Measurements from ENCODE around the gene SERINC2. TPM values are rescaled to one million over a fixed set of nuclear protein-coding genes. Genes with fewer than 3 reads are reported as not detected.

The SERINC2 gene
- total RNA-seq, 1 experiment from 2014 or later, result 67.7 TPM

- CTCF ChIA-PET, result interaction anchor here (0.6 to 0.7 kb wide), 2 partner anchors 29 to 1308 kb away, joined by 3 read pairs; no protein-coding TSS in a partner anchor
- DNase-seq, result no peak
- H3K4me1 Mint-ChIP-seq (ENCODE audit: low read depth, unreplicated experiment), result peaks cover 21% of the 10 kb centered on the region
These were observed 43.0 kb upstream of the SERINC2 start for GRCh38 chr1:31370021-31370420.

GRCh38 chr1:31370565-31370964, 42.4 kb upstream of the SERINC2 start:
- no TSS peak for BruUV-seq (replicated peaks)
- Mint-ChIP-seq H3K27ac (ENCODE audit: unreplicated experiment) (no peak overlapping the region), H3K9me3 (ENCODE audit: low read depth, unreplicated experiment) (no peaks in the 10 kb centered on the region), H3K36me3 (ENCODE audit: insufficient read depth, unreplicated experiment) (peaks cover 2% of the 10 kb centered on the region), H3K4me3 (ENCODE audit: low read depth, unreplicated experiment) (no peak overlapping the region), H3K4me1 (ENCODE audit: low read depth, unreplicated experiment) (peaks cover 21% of the 10 kb centered on the region), H3K27me3 (ENCODE audit: unreplicated experiment) (no peaks in the 10 kb centered on the region)
- CTCF ChIA-PET, result interaction anchor here (0.6 kb wide), 1 partner anchor 1307 kb away, joined by 3 read pairs; no protein-coding TSS in a partner anchor
- intact Hi-C loops (cut with micrococcal nuclease; ENCODE audit: unreplicated experiment), result no loop called here
- TF ChIP-seq CTCF (IDR thresholded peaks at IDR 0.05; ENCODE audit: unreplicated experiment), result no peak
- no peak for DNase-seq

More at GRCh38 chr1:31370021-31370420, 43.0 kb upstream of the SERINC2 start:
- no peak overlapping the region for H3K4me3 Mint-ChIP-seq (ENCODE audit: low read depth, unreplicated experiment)
- TF ChIP-seq CTCF (IDR thresholded peaks at IDR 0.05; ENCODE audit: unreplicated experiment), result no peak
- no TSS peak for BruUV-seq (replicated peaks)
- H3K9me3 Mint-ChIP-seq (ENCODE audit: low read depth, unreplicated experiment), result no peaks in the 10 kb centered on the region
- H3K27me3 Mint-ChIP-seq (ENCODE audit: unreplicated experiment), result no peaks in the 10 kb centered on the region
- intact Hi-C loops (cut with micrococcal nuclease; ENCODE audit: unreplicated experiment), result no loop called here
- no peak overlapping the region for H3K27ac Mint-ChIP-seq (ENCODE audit: unreplicated experiment)
- H3K36me3 Mint-ChIP-seq (ENCODE audit: insufficient read depth, unreplicated experiment), result peaks cover 5% of the 10 kb centered on the region

- Mint-ChIP-seq H3K4me1 (ENCODE audit: low read depth, unreplicated experiment) (peaks cover 23% of the 10 kb centered on the region), H3K9me3 (ENCODE audit: low read depth, unreplicated experiment) (no peaks in the 10 kb centered on the region), H3K4me3 (ENCODE audit: low read depth, unreplicated experiment) (no peak overlapping the region), H3K27me3 (ENCODE audit: unreplicated experiment) (no peaks in the 10 kb centered on the region), H3K27ac (ENCODE audit: unreplicated experiment) (no peak overlapping the region), H3K36me3 (ENCODE audit: insufficient read depth, unreplicated experiment) (no peaks in the 10 kb centered on the region)
- intact Hi-C loops (cut with micrococcal nuclease; ENCODE audit: unreplicated experiment), result no loop called here
- CTCF ChIA-PET, result interaction anchor here (1.2 kb wide), 1 partner anchor 186 kb away, joined by 3 read pairs; no protein-coding TSS in a partner anchor
- no peak for TF ChIP-seq CTCF (IDR thresholded peaks at IDR 0.05; ENCODE audit: unreplicated experiment)
- DNase-seq, result no peak
- BruUV-seq (replicated peaks), result no TSS peak
These were observed 41.7 kb upstream of the SERINC2 start for GRCh38 chr1:31371121-31371959.

GRCh38 chr1:31372051-31372450, 41.0 kb upstream of the SERINC2 start:
- CTCF ChIA-PET, result interaction anchor here (1.2 kb wide), 1 partner anchor 187 kb away, joined by 3 read pairs; no protein-coding TSS in a partner anchor
- peaks cover 30% of the 10 kb centered on the region for H3K4me1 Mint-ChIP-seq (ENCODE audit: low read depth, unreplicated experiment)

More at GRCh38 chr1:31372051-31372450, 41.0 kb upstream of the SERINC2 start:
- H3K36me3 Mint-ChIP-seq (ENCODE audit: insufficient read depth, unreplicated experiment), result peaks cover 5% of the 10 kb centered on the region
- intact Hi-C loops (cut with micrococcal nuclease; ENCODE audit: unreplicated experiment), result no loop called here
- H3K9me3 Mint-ChIP-seq (ENCODE audit: low read depth, unreplicated experiment), result no peaks in the 10 kb centered on the region
- no peak overlapping the region for H3K4me3 Mint-ChIP-seq (ENCODE audit: low read depth, unreplicated experiment)
- TF ChIP-seq CTCF (IDR thresholded peaks at IDR 0.05; ENCODE audit: unreplicated experiment), result no peak
- no peaks in the 10 kb centered on the region for H3K27me3 Mint-ChIP-seq (ENCODE audit: unreplicated experiment)
- BruUV-seq (replicated peaks), result no TSS peak
- DNase-seq, result no peak
- no peak overlapping the region for H3K27ac Mint-ChIP-seq (ENCODE audit: unreplicated experiment)
